K562 (cell line): Measurements from ENCODE around the gene ZNF768. TPM values are rescaled to one million over a fixed set of nuclear protein-coding genes. Genes with fewer than 3 reads are reported as not detected.

Source experiments
- EHMT2 ChIP-seq: fragments of 450-650 bp; IDR thresholded peaks from 2 replicates; pipeline ENCODE4 v1.6.1; 2018; ENCODE audit warnings: antibody characterized with exemption
- GMEB1 ChIP-seq: fragments of 250-450 bp; sonication (Bioruptor Pico); IDR thresholded peaks from 2 replicates; pipeline ENCODE4 v1.4.0; 2020; ENCODE audit warnings: mild to moderate bottlenecking
- GTF2E2 ChIP-seq: fragments of 200-800 bp; sonication (Bioruptor generic); IDR thresholded peaks from 2 replicates; pipeline ENCODE4 v1.6.1; 2016; ENCODE audit warnings: missing genetic modification characterization, missing compliant biosample characterization
- HNRNPLL ChIP-seq: fragments of 200-400 bp; formaldehyde crosslinking; IDR thresholded peaks from 2 replicates; pipeline ENCODE4 v1.6.1; 2017; ENCODE audit warnings: low read length, low read depth, mild to moderate bottlenecking; ENCODE audit not compliant: poor library complexity, severe bottlenecking
- JUND ChIP-seq, 2 experiments: IDR thresholded peaks; 2 replicates in 1 of 2; 3 replicates in 1 of 2; pipeline ENCODE4 v1.6.1; 2011; ENCODE audit warnings: borderline replicate concordance in 2 of 2, low read depth in 2 of 2, low read length in 2 of 2, improper control_type of control experiment in 1 of 2, missing biosample characterization in 1 of 2, missing genetic modification characterization in 1 of 2, missing genetic modification reagents in 1 of 2
- KDM2B ChIP-seq: fragments of 250-450 bp; sonication (Bioruptor Pico); IDR thresholded peaks from 2 replicates; pipeline ENCODE4 v1.8.0; 2021; ENCODE audit warnings: mild to moderate bottlenecking, moderate library complexity
- NONO ChIP-seq, 2 experiments: fragments of 200-400 bp in 1 of 2; fragments of 450-650 bp in 1 of 2; formaldehyde crosslinking in 1 of 2; IDR thresholded peaks; 2 replicates each; pipeline ENCODE4 v1.6.1; 2017; ENCODE audit warnings: low read depth in 2 of 2, mild to moderate bottlenecking in 2 of 2, moderate library complexity in 2 of 2, low read length in 1 of 2
- PATZ1 ChIP-seq: fragments of 250-450 bp; sonication (Bioruptor Pico); IDR thresholded peaks from 2 replicates; pipeline ENCODE4 v1.5.0; 2020; ENCODE audit warnings: mild to moderate bottlenecking, borderline replicate concordance
- PTRF ChIP-seq: fragments of 450-650 bp; IDR thresholded peaks from 2 replicates; pipeline ENCODE4 v1.6.1; 2016; ENCODE audit warnings: mild to moderate bottlenecking, missing genetic modification characterization, missing compliant biosample characterization
- PYGO2 ChIP-seq: fragments of 450-650 bp; IDR thresholded peaks from 2 replicates; pipeline ENCODE4 v1.6.1; 2016; ENCODE audit warnings: mild to moderate bottlenecking, missing genetic modification characterization, moderate library complexity, missing compliant biosample characterization
- ZNF232 ChIP-seq: sonication (generic); formaldehyde crosslinking; IDR thresholded peaks from 2 replicates; pipeline ENCODE4 v1.8.0; 2022; ENCODE audit warnings: mild to moderate bottlenecking, missing genetic modification reagents
- ZNF324 ChIP-seq: fragments of 250-450 bp; sonication (Bioruptor Pico); IDR thresholded peaks from 2 replicates; pipeline ENCODE4 v1.4.0; 2020; ENCODE audit warnings: mild to moderate bottlenecking
- ZNF408 ChIP-seq: fragments of 250-450 bp; sonication (Bioruptor Pico); IDR thresholded peaks from 2 replicates; pipeline ENCODE4 v1.4.0; 2020; ENCODE audit warnings: low read depth, mild to moderate bottlenecking, moderate library complexity
- ZNF609 ChIP-seq: sonication (generic); formaldehyde crosslinking; IDR thresholded peaks from 2 replicates; pipeline ENCODE4 v1.8.1; 2023; ENCODE audit warnings: missing genetic modification reagents, mild to moderate bottlenecking, borderline replicate concordance
- ZNF668 ChIP-seq: fragments of 250-450 bp; sonication (Bioruptor Pico); IDR thresholded peaks from 2 replicates; pipeline ENCODE4 v1.8.0; 2022; ENCODE audit warnings: mild to moderate bottlenecking, inconsistent platforms
- ZNF717 ChIP-seq: fragments of 250-450 bp; sonication (Bioruptor Pico); IDR thresholded peaks from 2 replicates; pipeline ENCODE4 v1.5.0; 2021
- polyA plus RNA-seq, 8 experiments: library from polyadenylated mRNA; depleted of rRNA in 4 of 8; stranded (reverse) in 5 of 8; unstranded in 3 of 8; fragments of >200 nt; fragmentation: Nextera tagmentation in 2 of 8; fragmentation: Illumina TruSeq in 1 of 8; extraction: Ambion mirVana in 2 of 8; extraction: Trizol in 1 of 8; gene quantifications; 2 replicates each; pipeline versions ENCODE4 v1.2.1 to v1.2.3, GENCODE V29; 2011 to 2014; ENCODE audit warnings: inconsistent platforms in 1 of 8, missing spikeins in 1 of 8
- total RNA-seq, 7 experiments: library from RNA; depleted of rRNA in 6 of 7; stranded (reverse); fragments of >200 nt in 6 of 7; fragmentation: Illumina TruSeq in 2 of 7; extraction: Trizol in 2 of 7; gene quantifications; 2 replicates each; pipeline versions ENCODE4 v1.2.1 to v1.2.3, GENCODE V29; 2011 to 2021; ENCODE audit warnings: low replicate concordance in 1 of 7

ZNF768 gene
- total and polyA plus RNA-seq, 9 of the 15 experiments (the other 6 are each of a cell fraction or from before 2014, with no cell fraction given): 0.13 to 50.7 (median 26.9) TPM

GRCh38 chr16:30557957-30558788 lies 31.8 kb upstream of the ZNF768 start, which contains the start of gene ZNF764 (continued):
- TF ChIP-seq HNRNPLL: peak; percentile 87
- no peak for TF ChIP-seq ZNF668
- TF ChIP-seq EHMT2: no peak
- 0 out of 2 replicates have a peak, but pooled peaks have one; percentile 54 for TF ChIP-seq GTF2E2 (tag)
- no peak for TF ChIP-seq ZNF609 (CRISPR knock-in tag)
- TF ChIP-seq ZNF408 (CRISPR knock-in tag): no peak
- no peak for TF ChIP-seq PATZ1 (CRISPR knock-in tag)
- TF ChIP-seq ZNF717: no peak
- TF ChIP-seq PYGO2 (tag): no peak
- peak; percentile 82 for TF ChIP-seq JUND (IDR thresholded peaks at IDR 0.05; ENCODE audit: borderline replicate concordance, low read depth, low read length)
- TF ChIP-seq JUND (tag; IDR thresholded peaks at IDR 0.05; ENCODE audit: borderline replicate concordance, low read depth, low read length): peak; percentile 82; the same call in 1 of the 3 replicates
- TF ChIP-seq NONO (IDR thresholded peaks at IDR 0.05; ENCODE audit: low read depth in 2 of 2, low read length in 1 of 2): no peak; a peak in 1 of 4 replicates
- peak; percentile 99 for TF ChIP-seq GMEB1
- TF ChIP-seq PTRF: no peak
- TF ChIP-seq ZNF232 (CRISPR knock-in tag): no peak
- no peak for TF ChIP-seq ZNF324 (CRISPR knock-in tag)
- TF ChIP-seq KDM2B (CRISPR knock-in tag): no peak
